SU-DHL-6 (cell line): ENCODE measurements around the gene GAS7.

ENCODE experiments used
- H2AFZ ChIP-seq: fragments of 200-600 bp; sonication (generic); 2 replicates; pipeline ENCODE4 v1.6.1; 2014; ENCODE audit warnings: low read depth, mild to moderate bottlenecking, moderate library complexity, mixed read lengths, antibody characterized with exemption, low read length; ENCODE audit not compliant: severe bottlenecking
- H3F3A ChIP-seq: fragments of 200-600 bp; shearing (Covaris generic); 2 replicates; pipeline ENCODE4 v1.6.0; 2016; ENCODE audit warnings: antibody characterized with exemption, mild to moderate bottlenecking; ENCODE audit not compliant: insufficient read depth
- H3K27ac ChIP-seq: fragments of 200-600 bp; sonication (generic); 2 replicates; pipeline ENCODE4 v1.5.1; 2016; ENCODE audit warnings: low read depth, mild to moderate bottlenecking, low read length, moderate library complexity, mixed read lengths
- H3K27me3 ChIP-seq: fragments of 200-600 bp; sonication (generic), shearing (Covaris generic); 2 replicates; pipeline ENCODE4 v1.6.0; 2014; ENCODE audit warnings: mild to moderate bottlenecking, low read length
- H3K36me3 ChIP-seq: fragments of 200-600 bp; sonication (generic); 2 replicates; pipeline ENCODE4 v1.6.1; 2014; ENCODE audit warnings: mild to moderate bottlenecking, low read length, mixed read lengths
- H3K4me2 ChIP-seq: fragments of 300-600, 200-600 bp; shearing (Covaris generic), sonication (generic); 2 replicates; pipeline ENCODE4 v1.6.0; 2014; ENCODE audit warnings: low read length, low read depth, mild to moderate bottlenecking; ENCODE audit not compliant: poor library complexity, severe bottlenecking
- H3K4me3 ChIP-seq: fragments of 200-600 bp; sonication (generic); 2 replicates; pipeline ENCODE4 v1.5.1; 2014; ENCODE audit warnings: antibody characterized with exemption, low read length, mild to moderate bottlenecking, mixed read lengths; ENCODE audit not compliant: insufficient read depth, poor library complexity, severe bottlenecking
- H3K79me2 ChIP-seq: fragments of 200-600 bp; sonication (generic); 2 replicates; pipeline ENCODE4 v1.6.1; 2014; ENCODE audit warnings: mild to moderate bottlenecking, low read length, moderate library complexity; ENCODE audit not compliant: insufficient read depth
- H3K9ac ChIP-seq: fragments of 200-600 bp; sonication (generic); 2 replicates; pipeline ENCODE4 v1.7.0; 2014; ENCODE audit warnings: mild to moderate bottlenecking, low read length
- H3K9me2 ChIP-seq: fragments of 200-600 bp; sonication (generic); replicated peaks from 2 replicates; pipeline ENCODE4 v1.6.1; 2014; ENCODE audit warnings: low read length; ENCODE audit not compliant: insufficient read depth
- H3K9me3 ChIP-seq: fragments of 200-600 bp; sonication (generic); 2 replicates; pipeline ENCODE4 v1.6.1; 2014; ENCODE audit warnings: low read length, mixed read lengths; ENCODE audit not compliant: insufficient read depth
- H4K20me1 ChIP-seq: fragments of 200-600 bp; sonication (generic); 2 replicates; pipeline ENCODE4 v1.6.1; 2014; ENCODE audit warnings: low read depth, mild to moderate bottlenecking, antibody characterized with exemption, low read length, moderate library complexity, mixed read lengths
- EZH2phosphoT487 ChIP-seq: fragments of 200-600 bp; sonication (generic), shearing (Covaris generic); conservative IDR thresholded peaks from 2 replicates; pipeline ENCODE4 v1.6.1; 2018; ENCODE audit warnings: mild to moderate bottlenecking, antibody characterized with exemption, low read length, moderate library complexity, mixed read lengths
- TF ChIP-seq, protein P1 (sequence below): fragments of 200-600 bp; sonication (generic); IDR thresholded peaks from one replicate; pipeline ENCODE4 v1.5.1; 2017; ENCODE audit warnings: antibody characterized with exemption, mild to moderate bottlenecking, low read length, moderate library complexity; ENCODE audit not compliant: insufficient read depth, poor library complexity, severe bottlenecking

Gene GAS7

DNA sequence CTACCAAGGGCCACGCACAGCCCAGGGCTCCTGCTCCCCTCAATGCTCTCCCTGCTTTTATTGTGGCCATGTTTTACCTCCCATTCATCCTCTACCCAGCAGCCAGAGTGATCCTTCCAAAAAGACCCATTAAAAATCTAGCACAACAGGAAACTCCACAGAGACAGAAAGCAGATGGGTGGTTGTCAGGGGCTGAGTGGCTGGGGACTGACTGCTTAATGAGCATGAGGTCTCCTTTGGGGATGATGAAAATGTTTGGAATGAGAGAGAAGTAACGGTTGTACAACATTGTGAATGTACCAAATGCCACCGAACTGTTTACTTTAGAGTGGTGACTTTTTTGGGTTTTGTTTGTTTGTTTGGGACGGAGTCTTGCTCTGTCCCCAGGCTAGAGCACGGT is 107.4 kb downstream of the GAS7 start:
- no peak overlapping the region for H3K4me3 ChIP-seq
- H4K20me1 ChIP-seq, result no peaks in the 10 kb centered on the region
- no peak for TF ChIP-seq EZH2phosphoT487
- TF ChIP-seq, protein P1, sequence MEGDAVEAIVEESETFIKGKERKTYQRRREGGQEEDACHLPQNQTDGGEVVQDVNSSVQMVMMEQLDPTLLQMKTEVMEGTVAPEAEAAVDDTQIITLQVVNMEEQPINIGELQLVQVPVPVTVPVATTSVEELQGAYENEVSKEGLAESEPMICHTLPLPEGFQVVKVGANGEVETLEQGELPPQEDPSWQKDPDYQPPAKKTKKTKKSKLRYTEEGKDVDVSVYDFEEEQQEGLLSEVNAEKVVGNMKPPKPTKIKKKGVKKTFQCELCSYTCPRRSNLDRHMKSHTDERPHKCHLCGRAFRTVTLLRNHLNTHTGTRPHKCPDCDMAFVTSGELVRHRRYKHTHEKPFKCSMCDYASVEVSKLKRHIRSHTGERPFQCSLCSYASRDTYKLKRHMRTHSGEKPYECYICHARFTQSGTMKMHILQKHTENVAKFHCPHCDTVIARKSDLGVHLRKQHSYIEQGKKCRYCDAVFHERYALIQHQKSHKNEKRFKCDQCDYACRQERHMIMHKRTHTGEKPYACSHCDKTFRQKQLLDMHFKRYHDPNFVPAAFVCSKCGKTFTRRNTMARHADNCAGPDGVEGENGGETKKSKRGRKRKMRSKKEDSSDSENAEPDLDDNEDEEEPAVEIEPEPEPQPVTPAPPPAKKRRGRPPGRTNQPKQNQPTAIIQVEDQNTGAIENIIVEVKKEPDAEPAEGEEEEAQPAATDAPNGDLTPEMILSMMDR, result no peak
- H2AFZ ChIP-seq, result no peak overlapping the region
- no peak overlapping the region for H3K4me2 ChIP-seq
- H3K9me2 ChIP-seq, result no peaks in the 10 kb centered on the region
- H3K27me3 ChIP-seq, result no peaks in the 10 kb centered on the region
- no peaks in the 10 kb centered on the region for H3K79me2 ChIP-seq
- H3K36me3 ChIP-seq, result no peaks in the 10 kb centered on the region
- no peak overlapping the region for H3K9ac ChIP-seq
- no peaks in the 10 kb centered on the region for H3K9me3 ChIP-seq
- no peaks in the 10 kb centered on the region for H3F3A ChIP-seq
- no peak overlapping the region for H3K27ac ChIP-seq

DNA sequence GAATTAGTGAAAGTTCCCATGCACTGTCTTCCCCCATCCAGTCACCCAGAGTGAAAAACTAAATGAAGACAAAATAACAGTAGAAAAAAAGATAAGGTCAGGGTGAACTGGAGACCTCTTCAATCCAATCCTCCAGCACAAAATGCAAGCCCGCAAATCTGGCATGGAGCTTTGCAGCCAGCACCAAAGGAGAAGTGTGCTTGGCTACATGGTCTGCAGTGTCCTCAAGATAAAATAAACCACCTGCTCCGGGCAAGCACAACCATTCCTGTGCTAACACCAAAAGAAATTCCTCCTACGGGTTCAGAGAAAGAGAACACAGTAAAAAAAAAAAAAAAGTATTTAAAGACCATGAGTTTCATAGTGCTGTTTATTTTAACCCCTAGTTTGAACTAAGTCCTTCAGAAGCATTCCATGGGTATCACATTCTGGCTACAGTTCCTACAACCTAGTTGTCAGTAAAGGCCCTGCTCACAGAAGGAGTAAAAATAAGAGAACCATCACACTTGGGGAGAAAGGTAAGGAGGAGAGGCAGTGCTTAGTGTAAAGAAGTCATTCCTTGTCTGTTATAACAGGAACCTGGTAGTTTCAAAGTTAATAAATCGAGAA is 109.1 kb downstream of the GAS7 start:
- no peak for TF ChIP-seq EZH2phosphoT487
- TF ChIP-seq, protein P1, result no peak
- Histone ChIP-seq H3K79me2 (no peaks in the 10 kb centered on the region), H2AFZ (no peak overlapping the region), H3K4me2 (no peak overlapping the region), H3K9me3 (no peaks in the 10 kb centered on the region), H3F3A (no peaks in the 10 kb centered on the region), H3K4me3 (no peak overlapping the region), H3K27ac (no peak overlapping the region), H3K9me2 (no peaks in the 10 kb centered on the region), H3K9ac (no peak overlapping the region), H4K20me1 (no peaks in the 10 kb centered on the region), H3K36me3 (no peaks in the 10 kb centered on the region), H3K27me3 (no peaks in the 10 kb centered on the region)

GRCh38 chr17:10088444-10088843 is 110.0 kb downstream of the GAS7 start:
- H3K9me2 ChIP-seq, result no peaks in the 10 kb centered on the region
- H3K36me3 ChIP-seq, result no peaks in the 10 kb centered on the region
- H2AFZ ChIP-seq, result no peak overlapping the region
- H3K27me3 ChIP-seq, result no peaks in the 10 kb centered on the region
- no peak overlapping the region for H3K9ac ChIP-seq
- H3K4me3 ChIP-seq, result no peak overlapping the region
- H4K20me1 ChIP-seq, result no peaks in the 10 kb centered on the region
- H3K79me2 ChIP-seq, result no peaks in the 10 kb centered on the region
- no peaks in the 10 kb centered on the region for H3F3A ChIP-seq
- no peak overlapping the region for H3K4me2 ChIP-seq
- H3K27ac ChIP-seq, result no peak overlapping the region
- no peak for TF ChIP-seq EZH2phosphoT487
- TF ChIP-seq, protein P1, result no peak
- H3K9me3 ChIP-seq, result no peaks in the 10 kb centered on the region

DNA sequence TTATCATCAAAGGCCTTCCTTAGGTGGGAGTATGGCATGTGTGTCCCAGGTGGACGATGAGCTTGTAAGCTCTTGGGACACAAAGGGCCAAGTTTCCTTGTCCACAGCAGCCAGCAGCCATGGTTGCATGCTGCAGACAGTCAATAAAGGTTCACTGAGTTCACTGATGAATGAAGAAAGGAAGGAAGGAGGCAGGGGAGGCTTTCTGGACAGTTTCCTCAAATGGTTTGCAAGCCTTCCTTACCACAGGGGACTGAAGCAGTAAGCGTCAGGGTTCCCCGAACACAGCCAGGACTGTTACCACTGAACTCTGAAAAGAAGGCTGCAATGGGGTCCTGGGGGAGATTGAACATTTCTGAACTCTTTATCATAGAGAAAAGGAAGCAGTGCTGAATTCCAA is 111.1 kb downstream of the GAS7 start:
- no peaks in the 10 kb centered on the region for H3K36me3 ChIP-seq
- no peak overlapping the region for H3K27ac ChIP-seq
- TF ChIP-seq, protein P1, result no peak
- H3K79me2 ChIP-seq, result no peaks in the 10 kb centered on the region
- no peaks in the 10 kb centered on the region for H3F3A ChIP-seq
- H4K20me1 ChIP-seq, result no peaks in the 10 kb centered on the region
- no peak overlapping the region for H3K4me3 ChIP-seq
- no peaks in the 10 kb centered on the region for H3K27me3 ChIP-seq
- H2AFZ ChIP-seq, result no peak overlapping the region
- H3K9ac ChIP-seq, result no peak overlapping the region
- H3K9me3 ChIP-seq, result 0 out of 2 replicates have a peak, but pooled peaks cover 5% of the 10 kb centered on the region
- no peaks in the 10 kb centered on the region for H3K9me2 ChIP-seq
- no peak overlapping the region for H3K4me2 ChIP-seq
